ENCODE data around the gene CNTFR.

DNA sequence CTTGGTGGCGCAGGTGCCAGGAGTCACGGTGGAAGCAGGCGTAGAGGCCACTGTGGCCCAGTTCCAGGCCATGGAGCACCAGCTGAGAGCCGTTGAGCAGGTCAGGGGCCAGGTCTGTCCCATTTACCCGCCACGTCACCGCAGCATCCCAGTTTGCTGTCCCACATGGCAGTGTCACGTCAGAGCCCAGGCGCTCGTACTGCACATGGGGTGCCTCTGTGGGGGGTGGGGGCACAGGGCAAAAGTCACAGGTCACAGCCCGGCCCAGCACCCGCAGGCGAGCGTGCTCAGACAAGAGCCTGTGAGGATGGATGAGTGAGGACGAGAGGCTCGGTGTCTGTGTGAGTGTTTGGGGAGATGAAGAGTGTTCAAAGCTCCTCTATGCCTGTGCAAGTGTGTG, 24.9 kb downstream of the CNTFR start:
- TF ChIP-seq, protein P1, sequence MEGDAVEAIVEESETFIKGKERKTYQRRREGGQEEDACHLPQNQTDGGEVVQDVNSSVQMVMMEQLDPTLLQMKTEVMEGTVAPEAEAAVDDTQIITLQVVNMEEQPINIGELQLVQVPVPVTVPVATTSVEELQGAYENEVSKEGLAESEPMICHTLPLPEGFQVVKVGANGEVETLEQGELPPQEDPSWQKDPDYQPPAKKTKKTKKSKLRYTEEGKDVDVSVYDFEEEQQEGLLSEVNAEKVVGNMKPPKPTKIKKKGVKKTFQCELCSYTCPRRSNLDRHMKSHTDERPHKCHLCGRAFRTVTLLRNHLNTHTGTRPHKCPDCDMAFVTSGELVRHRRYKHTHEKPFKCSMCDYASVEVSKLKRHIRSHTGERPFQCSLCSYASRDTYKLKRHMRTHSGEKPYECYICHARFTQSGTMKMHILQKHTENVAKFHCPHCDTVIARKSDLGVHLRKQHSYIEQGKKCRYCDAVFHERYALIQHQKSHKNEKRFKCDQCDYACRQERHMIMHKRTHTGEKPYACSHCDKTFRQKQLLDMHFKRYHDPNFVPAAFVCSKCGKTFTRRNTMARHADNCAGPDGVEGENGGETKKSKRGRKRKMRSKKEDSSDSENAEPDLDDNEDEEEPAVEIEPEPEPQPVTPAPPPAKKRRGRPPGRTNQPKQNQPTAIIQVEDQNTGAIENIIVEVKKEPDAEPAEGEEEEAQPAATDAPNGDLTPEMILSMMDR (IDR thresholded peaks at IDR 0.05): no peak
- no peak for TF ChIP-seq POLR2A (IDR thresholded peaks at IDR 0.05)
